ENCODE measurements around the gene TMEM107. TPM values are rescaled to one million over a fixed set of nuclear protein-coding genes. Genes with fewer than 3 reads are reported as not detected.
A peak's percentile ranks its signal among the peaks of the same experiment; 100 is the strongest.

Gene TMEM107
- total RNA-seq, 2 donors from 2014 or later = 13.2 to 17.0 TPM

DNA sequence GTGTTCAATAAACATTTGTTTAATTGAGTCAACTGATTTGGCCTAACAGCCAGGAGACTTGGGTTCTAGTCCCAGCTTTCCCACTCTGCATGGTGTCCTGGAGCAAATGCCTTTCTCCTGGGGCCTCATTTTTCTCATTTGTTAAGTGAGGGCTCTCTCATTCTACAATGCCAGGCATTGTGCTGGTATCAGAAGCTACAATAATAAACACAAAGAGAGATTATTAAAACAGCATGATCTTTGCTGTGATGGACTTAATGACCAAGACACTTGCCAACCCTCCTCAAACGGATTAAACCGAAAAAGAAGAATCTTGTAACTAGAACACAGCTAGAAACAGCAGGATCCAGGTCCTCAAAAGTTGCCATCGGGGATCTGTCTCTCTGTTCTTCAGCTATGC is 8.7 kb downstream of the TMEM107 start:
- intact Hi-C loops (cut with DNase I) = no loop called here
- H3K36me3 ChIP-seq = no peaks in the 10 kb centered on the region
- H3K9me3 ChIP-seq = no peaks in the 10 kb centered on the region
- no peak overlapping the region for H3K9ac ChIP-seq (ENCODE audit: low read depth in 2 of 2, low read length in 2 of 2)
- no peak overlapping the region for H3K4me3 ChIP-seq
- TF ChIP-seq, protein P1, sequence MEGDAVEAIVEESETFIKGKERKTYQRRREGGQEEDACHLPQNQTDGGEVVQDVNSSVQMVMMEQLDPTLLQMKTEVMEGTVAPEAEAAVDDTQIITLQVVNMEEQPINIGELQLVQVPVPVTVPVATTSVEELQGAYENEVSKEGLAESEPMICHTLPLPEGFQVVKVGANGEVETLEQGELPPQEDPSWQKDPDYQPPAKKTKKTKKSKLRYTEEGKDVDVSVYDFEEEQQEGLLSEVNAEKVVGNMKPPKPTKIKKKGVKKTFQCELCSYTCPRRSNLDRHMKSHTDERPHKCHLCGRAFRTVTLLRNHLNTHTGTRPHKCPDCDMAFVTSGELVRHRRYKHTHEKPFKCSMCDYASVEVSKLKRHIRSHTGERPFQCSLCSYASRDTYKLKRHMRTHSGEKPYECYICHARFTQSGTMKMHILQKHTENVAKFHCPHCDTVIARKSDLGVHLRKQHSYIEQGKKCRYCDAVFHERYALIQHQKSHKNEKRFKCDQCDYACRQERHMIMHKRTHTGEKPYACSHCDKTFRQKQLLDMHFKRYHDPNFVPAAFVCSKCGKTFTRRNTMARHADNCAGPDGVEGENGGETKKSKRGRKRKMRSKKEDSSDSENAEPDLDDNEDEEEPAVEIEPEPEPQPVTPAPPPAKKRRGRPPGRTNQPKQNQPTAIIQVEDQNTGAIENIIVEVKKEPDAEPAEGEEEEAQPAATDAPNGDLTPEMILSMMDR (IDR thresholded peaks at IDR 0.05) = no peak
- H3K27me3 ChIP-seq = no peaks in the 10 kb centered on the region
- H3K27ac ChIP-seq = no peak overlapping the region
- H3K4me1 ChIP-seq = peaks cover 11% of the 10 kb centered on the region
- DNase-seq = no peak

DNA sequence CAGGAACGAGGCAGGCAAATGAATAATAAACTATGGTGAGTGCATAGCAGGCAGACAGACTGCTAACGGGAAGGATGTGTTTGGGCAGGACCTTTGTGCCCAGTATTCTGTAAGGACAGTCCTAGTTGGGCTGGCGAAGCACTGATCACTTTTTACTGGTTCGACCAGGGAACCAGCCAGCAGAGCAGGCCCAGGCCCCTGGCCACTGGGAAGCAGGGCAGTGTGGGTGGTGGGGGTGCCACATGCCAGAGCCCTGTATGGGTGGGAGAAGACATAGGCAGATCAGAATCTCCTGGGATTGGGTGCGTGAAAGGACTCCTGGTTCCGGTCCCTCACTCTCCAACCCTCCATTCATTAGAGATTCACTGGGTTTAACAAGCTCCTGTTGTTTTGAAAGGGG is 9.4 kb downstream of the TMEM107 start:
- intact Hi-C loops (cut with DNase I) = no loop called here
- TF ChIP-seq, protein P1 (IDR thresholded peaks at IDR 0.05) = no peak
- Histone ChIP-seq H3K36me3 (no peaks in the 10 kb centered on the region), H3K27ac (no peak overlapping the region), H3K9ac (ENCODE audit: low read depth in 2 of 2, low read length in 2 of 2) (no peak overlapping the region), H3K27me3 (no peaks in the 10 kb centered on the region), H3K4me3 (no peak overlapping the region), H3K9me3 (no peaks in the 10 kb centered on the region), H3K4me1 (peaks cover 12% of the 10 kb centered on the region)
- no peak for DNase-seq

DNA sequence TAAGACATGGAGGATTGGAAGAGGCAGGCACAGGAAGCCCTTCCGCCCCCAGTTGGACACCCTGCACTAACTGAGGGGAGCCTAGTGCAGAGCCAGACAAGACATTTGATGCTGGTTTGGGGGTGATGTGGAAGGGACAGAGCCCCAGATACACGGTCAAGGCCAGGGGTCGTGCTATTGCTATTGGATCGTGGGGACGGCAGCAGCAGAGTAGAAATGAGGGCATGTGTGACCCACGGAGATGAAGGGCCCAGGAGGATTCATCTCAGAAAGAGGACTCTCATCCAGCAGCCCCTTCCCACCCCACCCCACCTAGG is 11.4 kb downstream of the TMEM107 start:
- no peak for DNase-seq
- H3K9me3 ChIP-seq = no peaks in the 10 kb centered on the region
- peak overlapping the region in 1 of 2 donors; percentile 88 for H3K9ac ChIP-seq (ENCODE audit: low read depth in 2 of 2, low read length in 2 of 2)
- no peaks in the 10 kb centered on the region for H3K36me3 ChIP-seq
- TF ChIP-seq, protein P1 (IDR thresholded peaks at IDR 0.05) = no peak
- intact Hi-C loops (cut with DNase I) = no loop called here
- H3K27me3 ChIP-seq = no peaks in the 10 kb centered on the region
- H3K4me1 ChIP-seq = peaks cover 22% of the 10 kb centered on the region
- H3K27ac ChIP-seq = peak overlapping the region; percentile 98
- H3K4me3 ChIP-seq = no peak overlapping the region

GRCh38 chr17:8163978-8164814 is 12.0 kb downstream of the TMEM107 start:
- Histone ChIP-seq H3K27me3 (no peaks in the 10 kb centered on the region), H3K4me3 (no peak overlapping the region), H3K36me3 (no peaks in the 10 kb centered on the region), H3K4me1 (peaks cover 22% of the 10 kb centered on the region), H3K27ac (peak overlapping the region; percentile 98), H3K9ac (ENCODE audit: low read depth in 2 of 2, low read length in 2 of 2) (peak overlapping the region; percentile 48 to 88), H3K9me3 (no peaks in the 10 kb centered on the region)
- intact Hi-C loops (cut with DNase I) = no loop called here
- peak; percentile 88 for DNase-seq
- TF ChIP-seq, protein P1 (IDR thresholded peaks at IDR 0.05) = no peak

DNA sequence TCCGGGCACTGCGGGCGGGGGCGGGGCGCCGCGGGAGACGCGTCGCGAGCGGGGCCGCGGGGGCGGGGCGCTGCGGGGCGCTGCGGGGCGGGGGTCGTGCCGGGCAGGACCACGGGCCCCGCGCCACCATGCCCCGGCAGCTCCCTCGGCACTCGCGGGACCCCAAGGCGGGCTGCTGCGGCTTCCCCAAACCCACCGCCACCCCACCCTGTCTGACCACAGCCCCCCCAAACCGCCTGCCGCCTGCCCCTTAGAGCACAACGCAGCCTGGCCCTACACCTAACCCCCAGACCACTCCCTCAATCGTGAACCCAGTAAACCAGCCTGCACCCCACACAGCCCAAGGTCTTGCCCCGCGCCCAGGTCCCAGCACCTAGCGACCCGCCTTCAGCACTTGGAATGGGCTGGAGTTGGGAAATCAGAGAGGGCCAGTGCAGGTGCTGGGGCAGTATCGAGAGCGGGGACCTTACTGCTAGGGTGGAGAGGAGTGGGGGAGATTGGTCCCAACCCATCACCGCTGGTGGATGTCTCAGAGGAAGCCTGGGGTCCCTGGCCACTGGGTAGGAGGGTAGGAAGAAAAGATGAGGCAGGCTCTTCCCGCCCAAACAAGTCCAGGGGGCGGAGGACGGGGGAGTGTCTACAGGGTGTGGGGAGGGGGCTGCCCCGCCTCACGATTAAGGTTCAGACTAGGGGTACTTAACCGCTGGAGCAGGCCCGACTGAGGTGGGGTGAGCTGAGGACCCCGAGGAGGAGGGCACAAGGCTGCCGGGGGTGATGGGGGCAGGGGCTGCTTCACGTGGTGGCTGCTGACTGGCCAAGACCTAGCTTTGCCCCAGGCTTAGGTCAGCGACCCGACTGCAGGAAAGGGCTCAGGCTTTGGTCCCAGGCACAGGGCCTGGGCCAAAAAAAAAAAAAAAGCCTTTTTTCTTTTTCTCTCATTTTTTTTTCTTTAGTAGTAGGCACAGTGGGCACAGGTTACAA is 12.9 kb downstream of the TMEM107 start:
- DNase-seq = peak; percentile 44

More for the DNA sequence above, 12.9 kb downstream of the TMEM107 start:
- Histone ChIP-seq H3K4me1 (peaks cover 22% of the 10 kb centered on the region), H3K27me3 (no peaks in the 10 kb centered on the region), H3K4me3 (peak overlapping the region; percentile 96), H3K9ac (ENCODE audit: low read depth in 2 of 2, low read length in 2 of 2) (peak overlapping the region; percentile 88 to 100), H3K36me3 (no peaks in the 10 kb centered on the region), H3K27ac (peak overlapping the region; percentile 98), H3K9me3 (no peaks in the 10 kb centered on the region)
- TF ChIP-seq, protein P1 (IDR thresholded peaks at IDR 0.05) = no peak
- intact Hi-C loops (cut with DNase I) = no loop called here

Data from colonic mucosa (tissue), 4 donors.